SK-N-SH treated with all-trans-retinoic acid at 6 μM for 48 hours (cell line): ENCODE data around the gene ZAR1.
A peak's percentile ranks its signal among the peaks of the same experiment; 100 is the strongest.

Experiments used
- ATAC-seq: fragments of 200-7000 bp; cut with Tn5 transposase; 3 replicates; pipeline ENCODE4 v1.9.1; 2020; ENCODE audit warnings: mild to moderate bottlenecking, moderate library complexity
- BACH2 ChIP-seq: fragments of 250-450 bp; sonication (Bioruptor Pico); IDR thresholded peaks from 2 replicates; pipeline ENCODE4 v1.9.0; 2021; ENCODE audit warnings: mild to moderate bottlenecking, borderline replicate concordance
- CREB5 ChIP-seq: fragments of 250-450 bp; sonication (Bioruptor Pico); IDR thresholded peaks from 2 replicates; pipeline ENCODE4 v1.5.1; 2020; ENCODE audit warnings: low read depth, mild to moderate bottlenecking, moderate library complexity
- CSDC2 ChIP-seq: fragments of 250-450 bp; sonication (Bioruptor Pico); IDR thresholded peaks from 2 replicates; pipeline ENCODE4 v1.5.0; 2020; ENCODE audit warnings: mild to moderate bottlenecking, moderate library complexity
- CSRNP3 ChIP-seq: fragments of 250-450 bp; sonication (Bioruptor Pico); IDR thresholded peaks from 2 replicates; pipeline ENCODE4 v1.5.1; 2021; ENCODE audit warnings: mild to moderate bottlenecking, moderate library complexity
- ESRRG ChIP-seq: fragments of 250-450 bp; sonication (Bioruptor Pico); IDR thresholded peaks from 2 replicates; pipeline ENCODE4 v1.6.1; 2021; ENCODE audit warnings: mild to moderate bottlenecking
- GLIS3 ChIP-seq: fragments of 250-450 bp; sonication (Bioruptor Pico); IDR thresholded peaks from 2 replicates; pipeline ENCODE4 v1.5.0; 2020; ENCODE audit warnings: mild to moderate bottlenecking, moderate library complexity
- ISL1 ChIP-seq: fragments of 250-450 bp; sonication (Bioruptor Pico); IDR thresholded peaks from 2 replicates; pipeline ENCODE4 v2.1.2; 2022; ENCODE audit warnings: mild to moderate bottlenecking, moderate library complexity
- OSR1 ChIP-seq: fragments of 250-450 bp; sonication (Bioruptor Pico); IDR thresholded peaks from 2 replicates; pipeline ENCODE4 v1.8.0; 2022; ENCODE audit warnings: moderate library complexity, mild to moderate bottlenecking, inconsistent platforms
- POU6F1 ChIP-seq: fragments of 250-450 bp; sonication (Bioruptor Pico); IDR thresholded peaks from 2 replicates; pipeline ENCODE4 v1.8.0; 2021; ENCODE audit warnings: low read depth, mild to moderate bottlenecking, moderate library complexity, borderline replicate concordance
- PPARA ChIP-seq: fragments of 250-450 bp; sonication (Bioruptor Pico); IDR thresholded peaks from 2 replicates; pipeline ENCODE4 v1.5.0; 2020; ENCODE audit warnings: mild to moderate bottlenecking, borderline replicate concordance
- RARB ChIP-seq: fragments of 250-450 bp; sonication (Bioruptor Pico); IDR thresholded peaks from 2 replicates; pipeline ENCODE4 v1.8.0; 2021; ENCODE audit warnings: mild to moderate bottlenecking, moderate library complexity
- SNAI2 ChIP-seq: fragments of 250-450 bp; sonication (Bioruptor Pico); IDR thresholded peaks from 2 replicates; pipeline ENCODE4 v1.5.0; 2020; ENCODE audit warnings: mild to moderate bottlenecking, moderate library complexity
- TCF4 ChIP-seq: fragments of 250-450 bp; sonication (Bioruptor Pico); IDR thresholded peaks from 2 replicates; pipeline ENCODE4 v1.8.0; 2021; ENCODE audit warnings: mild to moderate bottlenecking, moderate library complexity, borderline replicate concordance
- TOX ChIP-seq: fragments of 250-450 bp; sonication (Bioruptor Pico); IDR thresholded peaks from 2 replicates; pipeline ENCODE4 v1.8.0; 2021; ENCODE audit warnings: mild to moderate bottlenecking, moderate library complexity, borderline replicate concordance
- TSHZ2 ChIP-seq: fragments of 250-450 bp; sonication (Bioruptor Pico); IDR thresholded peaks from 2 replicates; pipeline ENCODE4 v1.5.0; 2020; ENCODE audit warnings: mild to moderate bottlenecking, moderate library complexity
- ZC3H10 ChIP-seq: fragments of 250-450 bp; sonication (Bioruptor Pico); IDR thresholded peaks from 2 replicates; pipeline ENCODE4 v1.5.1; 2021; ENCODE audit warnings: mild to moderate bottlenecking, moderate library complexity
- ZFP3 ChIP-seq: fragments of 250-450 bp; sonication (Bioruptor Pico); IDR thresholded peaks from 2 replicates; pipeline ENCODE4 v1.5.0; 2020; ENCODE audit warnings: mild to moderate bottlenecking, moderate library complexity
- ZFP30 ChIP-seq: fragments of 450-650 bp; formaldehyde crosslinking; IDR thresholded peaks from 2 replicates; pipeline ENCODE4 v1.5.0; 2022; ENCODE audit warnings: mild to moderate bottlenecking, moderate library complexity
- ZNF565 ChIP-seq: fragments of 450-650 bp; formaldehyde crosslinking; conservative IDR thresholded peaks from 2 replicates; pipeline ENCODE4 v1.5.0; 2020; ENCODE audit warnings: low read depth, mild to moderate bottlenecking, moderate library complexity
- ZNF70 ChIP-seq: fragments of 450-650 bp; formaldehyde crosslinking; IDR thresholded peaks from 2 replicates; pipeline ENCODE4 v1.5.0; 2020; ENCODE audit warnings: mild to moderate bottlenecking, moderate library complexity
- ZNF8 ChIP-seq: fragments of 450-650 bp; formaldehyde crosslinking; IDR thresholded peaks from 2 replicates; pipeline ENCODE4 v1.5.0; 2020; ENCODE audit warnings: mild to moderate bottlenecking, moderate library complexity

ZAR1 gene

GRCh38 chr4:48483777-48484493 lies 6.1 kb upstream of the ZAR1 start:
- ATAC-seq: peak; percentile 63
- TF ChIP-seq GLIS3 (CRISPR knock-in tag) (no peak), ZNF8 (CRISPR knock-in tag) (no peak), OSR1 (CRISPR knock-in tag) (no peak), BACH2 (CRISPR knock-in tag) (no peak), TCF4 (no peak), RARB (no peak), CSDC2 (CRISPR knock-in tag) (no peak), ISL1 (CRISPR knock-in tag) (no peak), PPARA (no peak), ZFP30 (CRISPR knock-in tag) (no peak), SNAI2 (CRISPR knock-in tag) (no peak), TSHZ2 (CRISPR knock-in tag) (no peak), ZFP3 (CRISPR knock-in tag) (no peak), CREB5 (CRISPR knock-in tag) (no peak), ZC3H10 (CRISPR knock-in tag) (no peak), ESRRG (CRISPR knock-in tag) (no peak), TOX (CRISPR knock-in tag) (no peak), ZNF565 (CRISPR knock-in tag) (no peak)

GRCh38 chr4:48484494-48485168 lies 5.4 kb upstream of the ZAR1 start:
- TF ChIP-seq RARB (no peak), SNAI2 (CRISPR knock-in tag) (no peak), CREB5 (CRISPR knock-in tag) (no peak), TOX (CRISPR knock-in tag) (no peak), ISL1 (CRISPR knock-in tag) (no peak), GLIS3 (CRISPR knock-in tag) (no peak), CSDC2 (CRISPR knock-in tag) (no peak), CSRNP3 (no peak), ZNF70 (CRISPR knock-in tag) (no peak), POU6F1 (no peak), ZNF8 (CRISPR knock-in tag) (no peak), TSHZ2 (CRISPR knock-in tag) (no peak), ZNF565 (CRISPR knock-in tag) (no peak), PPARA (no peak), ZFP30 (CRISPR knock-in tag) (no peak)
- TF ChIP-seq, all 23 proteins: peak for 0
- ATAC-seq: no peak; the same call in 2 of the 3 replicates
